Measurements from ENCODE around the gene CTSA.
A peak's percentile ranks its signal among the peaks of the same experiment; 100 is the strongest.

Gene CTSA

GRCh38 chr20:45935416-45936046 is 44.4 kb downstream of the CTSA start:
- TF ChIP-seq CTCF (IDR thresholded peaks at IDR 0.05; ENCODE audit: insufficient read depth, low read length, missing control alignments) = no peak
- peak overlapping the region; percentile 74 for H3K4me3 ChIP-seq (ENCODE audit: low read depth, low read length)
- ChIA-PET POLR2A (interaction anchor here (0.6 to 2.6 kb wide), 18 partner anchors 9 to 994 kb away, joined by 3 to 31 read pairs (median 5); partner anchors contain the start of genes CTSA, NEURL2, SNX21 and ZSWIM1), CTCF (interaction anchor here (0.6 to 3.7 kb wide), 6 partner anchors 35 to 623 kb away, joined by 3 to 23 read pairs (median 3); no protein-coding TSS in a partner anchor)
- no peak for DNase-seq (ENCODE audit: low read depth, low spot score)

DNA sequence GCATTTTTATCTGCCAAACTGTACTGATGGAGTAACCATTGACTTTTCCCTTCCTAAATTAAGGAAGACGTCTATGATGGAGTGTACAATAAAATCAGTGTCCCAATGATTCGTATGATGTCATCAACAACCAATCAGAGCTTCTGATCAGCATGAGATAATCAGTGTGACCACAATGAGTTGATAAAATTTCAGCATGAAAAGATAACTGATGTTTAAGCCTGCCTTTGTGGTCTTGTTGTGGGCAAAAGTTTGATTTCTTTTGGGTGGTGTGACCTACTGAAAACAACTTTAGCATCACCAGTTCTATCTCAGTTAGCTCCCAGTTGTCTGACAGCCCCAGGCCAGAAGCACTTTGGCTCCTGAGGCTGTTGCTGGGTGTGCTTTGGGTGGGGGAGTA is 46.6 kb downstream of the CTSA start:
- DNase-seq (ENCODE audit: low read depth, low spot score) = no peak
- ChIA-PET CTCF (interaction anchor here (1.1 to 5.6 kb wide), 4 partner anchors 11 to 138 kb away, joined by 3 to 55 read pairs (median 8); no protein-coding TSS in a partner anchor), POLR2A (no interaction called here)
- TF ChIP-seq CTCF (IDR thresholded peaks at IDR 0.05; ENCODE audit: insufficient read depth, low read length, missing control alignments) = no peak
- no peak overlapping the region for H3K4me3 ChIP-seq (ENCODE audit: low read depth, low read length)

DNA sequence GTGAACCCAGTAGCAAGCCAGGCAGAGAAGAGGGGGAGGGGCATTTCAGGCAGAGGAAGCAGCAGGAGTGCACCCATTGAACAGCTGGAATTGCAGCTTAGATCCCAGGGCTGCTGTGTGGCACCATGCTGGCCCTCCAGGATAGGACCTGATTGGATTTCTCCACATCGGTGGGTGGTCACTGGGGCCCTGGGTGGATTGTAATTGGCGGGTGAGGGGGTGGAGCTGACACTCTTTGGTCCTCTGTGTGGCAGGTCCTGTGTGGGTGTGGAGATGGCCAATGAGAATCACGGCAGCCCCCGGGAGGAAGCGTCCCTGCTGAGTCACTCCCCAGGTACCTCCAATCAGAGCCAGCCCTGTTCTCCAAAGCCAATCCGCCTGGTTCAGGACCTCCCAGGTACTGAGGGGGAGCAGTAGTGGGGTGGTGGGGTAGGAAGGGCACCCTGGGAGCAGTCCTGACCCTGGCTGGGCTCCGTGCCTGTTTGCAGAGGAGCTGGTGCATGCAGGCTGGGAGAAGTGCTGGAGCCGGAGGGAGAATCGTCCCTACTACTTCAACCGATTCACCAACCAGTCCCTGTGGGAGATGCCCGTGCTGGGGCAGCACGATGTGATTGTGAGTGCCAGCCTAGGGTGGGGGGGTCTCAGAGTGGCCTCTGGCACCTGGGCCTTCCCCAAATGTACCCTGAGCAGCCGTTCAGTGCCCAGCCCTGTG is 47.7 kb downstream of the CTSA start:
- CTCF ChIA-PET = interaction anchor here (0.9 to 5.6 kb wide), 3 partner anchors 10 to 30 kb away, joined by 3 to 55 read pairs (median 7); no protein-coding TSS in a partner anchor
- no peak for TF ChIP-seq CTCF (IDR thresholded peaks at IDR 0.05; ENCODE audit: insufficient read depth, low read length, missing control alignments)
- H3K4me3 ChIP-seq (ENCODE audit: low read depth, low read length) = no peak overlapping the region
- POLR2A ChIA-PET = no interaction called here
- DNase-seq (ENCODE audit: low read depth, low spot score) = no peak

GRCh38 chr20:45940053-45940452 is 48.9 kb downstream of the CTSA start:
- CTCF ChIA-PET = interaction anchor here (0.9 to 5.6 kb wide), 3 partner anchors 21 to 141 kb away, joined by 3 to 55 read pairs (median 6); no protein-coding TSS in a partner anchor
- no peak overlapping the region for H3K4me3 ChIP-seq (ENCODE audit: low read depth, low read length)
- POLR2A ChIA-PET = interaction anchor here (0.5 kb wide), 1 partner anchor 36 kb away, joined by 3 read pairs; no protein-coding TSS in a partner anchor
- no peak for DNase-seq (ENCODE audit: low read depth, low spot score)
- no peak for TF ChIP-seq CTCF (IDR thresholded peaks at IDR 0.05; ENCODE audit: insufficient read depth, low read length, missing control alignments)

GRCh38 chr20:45940469-45940868 is 49.3 kb downstream of the CTSA start:
- CTCF ChIA-PET = interaction anchor here (1.3 to 5.6 kb wide), 2 partner anchors 29 to 141 kb away, joined by 6 to 55 read pairs; no protein-coding TSS in a partner anchor
- TF ChIP-seq CTCF (IDR thresholded peaks at IDR 0.05; ENCODE audit: insufficient read depth, low read length, missing control alignments) = no peak
- DNase-seq (ENCODE audit: low read depth, low spot score) = no peak
- POLR2A ChIA-PET = no interaction called here
- H3K4me3 ChIP-seq (ENCODE audit: low read depth, low read length) = no peak overlapping the region

DNA sequence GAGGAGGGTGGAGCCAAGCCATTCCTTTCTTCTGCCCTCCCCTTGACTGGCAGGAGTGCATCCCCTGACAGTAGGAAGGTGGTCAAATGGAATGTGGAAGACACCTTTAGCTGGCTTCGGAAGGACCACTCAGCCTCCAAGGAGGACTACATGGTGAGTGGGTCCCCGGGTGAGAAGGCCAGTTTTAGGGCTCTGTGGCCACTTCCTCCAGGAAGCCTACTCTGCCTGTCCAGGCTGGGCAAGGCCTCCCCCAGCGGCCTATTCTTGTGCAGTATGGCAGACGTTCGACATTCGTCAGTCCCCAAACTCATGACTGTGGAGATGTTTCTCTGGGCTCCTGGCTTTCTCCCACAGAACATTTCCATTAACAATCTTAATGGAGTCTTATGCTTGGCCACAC is 52.5 kb downstream of the CTSA start:
- no peak for TF ChIP-seq CTCF (IDR thresholded peaks at IDR 0.05; ENCODE audit: insufficient read depth, low read length, missing control alignments)
- CTCF ChIA-PET = interaction anchor here (1.0 to 2.5 kb wide), 8 partner anchors 9 to 54 kb away, joined by 3 to 18 read pairs (median 4); partner anchors contain the start of gene PCIF1
- H3K4me3 ChIP-seq (ENCODE audit: low read depth, low read length) = no peak overlapping the region
- POLR2A ChIA-PET = interaction anchor here (1.0 kb wide), 1 partner anchor 8 kb away, joined by 3 read pairs; no protein-coding TSS in a partner anchor
- DNase-seq (ENCODE audit: low read depth, low spot score) = no peak

Measured in AG04449 (cell line).